OCI-LY7 (cell line): ENCODE measurements around the gene CCDC27. TPM values are rescaled to one million over a fixed set of nuclear protein-coding genes. Genes with fewer than 3 reads are reported as not detected.

ENCODE experiments used
- BruUV-seq: library from RNA; stranded (reverse); fragments of 400-500 nt; replicated peaks from 2 replicates; lab custom pipeline; 2021; lab: Mats Ljungman, UMichigan
- CTCF ChIA-PET: fragments of 300-600 bp; sonication (Branson Sonifier 250); formaldehyde crosslinking; loops from one replicate; lab custom pipeline; 2022; ENCODE audit warnings: antibody characterized with exemption; ENCODE audit not compliant: unreplicated experiment; lab: Charles Lee
- POLR2A ChIA-PET: fragments of 300-600 bp; sonication (Branson Sonifier 250); formaldehyde crosslinking; loops from one replicate; lab custom pipeline; 2022; ENCODE audit warnings: antibody characterized with exemption; lab: Charles Lee
- DNase-seq: peaks from one replicate; pipeline ENCODE4 v3.0.0-alpha.2; 2015; ENCODE audit warnings: low spot score
- H2AFZ ChIP-seq: fragments of 200-600 bp; sonication (generic), shearing (Covaris generic); 2 replicates; pipeline ENCODE4 v1.6.1; 2014; ENCODE audit warnings: mild to moderate bottlenecking, antibody characterized with exemption, low read length, moderate library complexity
- H3K27ac ChIP-seq: fragments of 200-600 bp; sonication (generic); 2 replicates; pipeline ENCODE4 v1.5.1; 2014; ENCODE audit warnings: mixed run types, low read depth, mild to moderate bottlenecking, moderate library complexity, low read length, inconsistent platforms; ENCODE audit not compliant: poor library complexity, severe bottlenecking
- H3K36me3 ChIP-seq: fragments of 200-600 bp; sonication (generic); 2 replicates; pipeline ENCODE4 v1.6.1; 2014; ENCODE audit warnings: mild to moderate bottlenecking, antibody characterized with exemption, low read length, moderate library complexity, mixed read lengths; ENCODE audit not compliant: insufficient read depth
- H3K4me1 ChIP-seq: fragments of 200-600 bp; sonication (generic); 2 replicates; pipeline ENCODE4 v1.5.1; 2014; ENCODE audit warnings: mild to moderate bottlenecking, low read length; ENCODE audit not compliant: insufficient read depth, poor library complexity, severe bottlenecking
- H3K4me2 ChIP-seq: fragments of 200-600 bp; sonication (generic); 2 replicates; pipeline ENCODE4 v1.6.1; 2014; ENCODE audit warnings: mild to moderate bottlenecking, low read length
- H3K4me3 ChIP-seq: fragments of 200-600 bp; sonication (generic); 2 replicates; pipeline ENCODE4 v1.5.1; 2014; ENCODE audit warnings: mild to moderate bottlenecking, low read depth, low read length; ENCODE audit not compliant: poor library complexity, severe bottlenecking
- H3K79me2 ChIP-seq: fragments of 200-600 bp; sonication (generic); 2 replicates; pipeline ENCODE4 v1.6.1; 2016; ENCODE audit warnings: low read depth, mild to moderate bottlenecking, low read length, moderate library complexity, mixed read lengths; ENCODE audit not compliant: insufficient read depth
- H3K9me2 ChIP-seq: fragments of 200-600 bp; sonication (generic); 2 replicates; pipeline ENCODE4 v1.6.1; 2016; ENCODE audit warnings: mild to moderate bottlenecking, low read length, mixed read lengths; ENCODE audit not compliant: insufficient read depth
- H3K9me3 ChIP-seq: fragments of 200-600 bp; sonication (generic); 2 replicates; pipeline ENCODE4 v1.6.1; 2014; ENCODE audit warnings: mild to moderate bottlenecking, mixed run types, low read length, mixed read lengths
- H4K20me1 ChIP-seq: fragments of 200-600 bp; sonication (generic); 2 replicates; pipeline ENCODE4 v1.6.1; 2014; ENCODE audit warnings: mild to moderate bottlenecking, antibody characterized with exemption, low read length, moderate library complexity, mixed read lengths; ENCODE audit not compliant: insufficient read depth
- CTCF ChIP-seq: fragments of 200-600 bp; sonication (generic); conservative IDR thresholded peaks from 2 replicates; pipeline ENCODE4 v1.5.1; 2014; ENCODE audit warnings: mild to moderate bottlenecking, antibody characterized with exemption, low read length, moderate library complexity, mixed read lengths
- EZH2phosphoT487 ChIP-seq: fragments of 200-600 bp; sonication (generic); IDR thresholded peaks from 2 replicates; pipeline ENCODE4 v1.6.1; 2018; ENCODE audit warnings: low read depth, borderline replicate concordance, mild to moderate bottlenecking, mixed run types, antibody characterized with exemption, low read length, moderate library complexity, mixed read lengths
- intact Hi-C: fragments of 100-400 bp; cut with micrococcal nuclease; formaldehyde crosslinking; loops from one replicate; pipeline ENCODE4 v1.10.0; 2022; ENCODE audit not compliant: unreplicated experiment
- total RNA-seq, 2 experiments: library from RNA; depleted of rRNA in 1 of 2; stranded (reverse); fragments of >200 nt in 1 of 2; shearing (Covaris generic) in 1 of 2; gene quantifications; 2 replicates each; pipeline ENCODE4 v1.2.3, GENCODE V29; 2014 to 2022

CCDC27 gene
- total RNA-seq, 2 experiments from 2014 or later = not detected

DNA sequence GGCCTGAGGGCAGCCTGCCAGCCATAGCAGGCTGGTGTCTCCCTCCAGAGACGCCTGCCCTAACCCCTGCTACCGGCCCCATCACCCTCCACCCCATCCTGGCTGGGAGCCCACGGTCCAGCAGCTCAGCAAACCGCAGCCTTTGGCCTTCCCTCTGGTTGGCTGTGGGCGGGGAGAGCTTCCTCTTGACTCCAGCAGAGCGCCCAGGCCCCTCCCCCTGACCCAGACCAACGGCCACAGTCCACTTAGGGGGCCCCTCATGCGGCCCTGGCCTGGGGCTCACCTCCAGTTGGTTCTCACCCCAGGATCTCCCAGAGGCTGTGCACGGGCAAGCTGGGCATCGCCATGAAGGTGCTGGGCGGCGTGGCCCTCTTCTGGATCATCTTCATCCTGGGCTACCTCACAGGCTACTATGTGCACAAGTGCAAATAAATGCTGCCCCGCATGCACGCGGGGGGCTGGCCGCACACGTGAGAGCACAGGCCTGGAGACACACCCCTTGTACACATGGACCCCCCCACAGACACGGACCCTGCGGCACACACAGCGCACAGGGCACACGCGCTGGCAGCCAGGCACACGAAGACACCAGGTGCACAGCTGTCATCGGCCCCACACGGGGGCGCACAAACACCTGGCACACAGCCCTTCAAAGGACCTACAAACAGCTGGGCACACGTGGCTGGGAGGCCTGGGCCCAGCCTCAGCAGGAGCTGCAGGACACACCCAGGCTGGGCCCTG, 23.4 kb downstream of the CCDC27 start:
- H3K4me2 ChIP-seq = peak overlapping the region; percentile 8; the same call in 1 of the 2 replicates

DNA sequence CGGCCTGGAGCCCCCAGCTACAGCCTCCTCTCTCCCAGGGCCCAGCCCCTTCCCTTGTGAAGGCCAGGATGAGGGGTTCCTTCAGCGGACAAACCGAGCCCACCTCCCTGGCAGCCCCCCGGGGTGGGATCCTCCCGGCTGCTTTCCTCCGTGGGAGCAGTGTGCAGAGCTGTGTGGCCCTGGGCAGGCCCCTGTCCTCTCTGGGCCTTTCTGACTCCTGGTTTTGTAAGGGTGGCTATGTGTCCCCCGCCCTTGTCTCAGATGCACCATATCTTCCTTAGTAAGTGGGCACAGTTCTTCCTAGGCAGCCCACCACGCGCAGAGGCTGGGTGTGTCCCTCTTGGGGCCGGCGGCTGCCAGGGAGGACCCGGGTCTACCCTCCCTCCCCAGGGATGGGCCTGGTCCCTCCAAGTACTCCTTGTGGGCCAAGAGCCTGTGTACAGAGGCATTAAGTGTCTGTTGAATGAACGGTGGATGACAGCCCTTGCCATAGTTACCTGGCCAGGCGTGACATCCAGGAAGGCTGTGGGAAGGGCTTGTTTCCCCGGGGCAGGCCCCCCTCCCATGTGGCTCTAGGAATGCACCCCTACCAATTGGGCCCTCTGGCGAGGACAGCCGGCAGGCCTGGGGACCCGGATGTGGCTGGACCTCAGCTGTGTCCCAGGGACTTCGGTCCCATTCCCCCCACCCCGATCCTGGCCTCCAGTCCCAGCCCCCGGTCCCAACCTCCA, 24.1 kb downstream of the CCDC27 start:
- TF ChIP-seq EZH2phosphoT487 (no peak), CTCF (peak; percentile 45; the same call in 1 of the 2 replicates)
- no peaks in the 10 kb centered on the region for H3K9me2 ChIP-seq
- no peak overlapping the region for H2AFZ ChIP-seq
- H3K4me1 ChIP-seq = peaks cover 20% of the 10 kb centered on the region
- intact Hi-C loops = loop anchor here (1.0 kb wide), 1 partner anchor 21 kb away; no protein-coding TSS in a partner anchor
- CTCF ChIA-PET = no interaction called here
- no peak overlapping the region for H3K4me3 ChIP-seq
- no peaks in the 10 kb centered on the region for H3K79me2 ChIP-seq
- H3K9me3 ChIP-seq = no peaks in the 10 kb centered on the region
- BruUV-seq = no TSS peak
- no peak overlapping the region for H3K27ac ChIP-seq
- POLR2A ChIA-PET = no interaction called here
- no peaks in the 10 kb centered on the region for H4K20me1 ChIP-seq
- no peak overlapping the region for H3K4me2 ChIP-seq
- no peak for DNase-seq
- H3K36me3 ChIP-seq = peaks cover 29% of the 10 kb centered on the region

More for the DNA sequence above, 23.4 kb downstream of the CCDC27 start:
- no peak overlapping the region for H3K4me3 ChIP-seq
- no peaks in the 10 kb centered on the region for H3K9me3 ChIP-seq
- no peak overlapping the region for H2AFZ ChIP-seq
- H4K20me1 ChIP-seq = no peaks in the 10 kb centered on the region
- H3K9me2 ChIP-seq = no peaks in the 10 kb centered on the region
- no peak overlapping the region for H3K27ac ChIP-seq
- H3K36me3 ChIP-seq = peaks cover 22% of the 10 kb centered on the region
- BruUV-seq = no TSS peak
- no peaks in the 10 kb centered on the region for H3K79me2 ChIP-seq
- DNase-seq = peak; percentile 88
- TF ChIP-seq CTCF (peak; percentile 87), EZH2phosphoT487 (no peak)
- CTCF ChIA-PET = no interaction called here
- H3K4me1 ChIP-seq = peaks cover 22% of the 10 kb centered on the region
- intact Hi-C loops = loop anchor here (1.0 kb wide), 1 partner anchor 22 kb away; no protein-coding TSS in a partner anchor
- POLR2A ChIA-PET = no interaction called here
